GM21526 (cell line): ENCODE measurements around the gene PIP4K2C.
"Not testable (repeated sequence)": the region's sequence is repeated elsewhere in the genome, so short reads cannot be mapped to it uniquely, and the experiment has no call there.

Experiments used
- ATAC-seq: cut with Tn5 transposase; IDR thresholded peaks from one replicate; pipeline ENCODE4 v1.9.1; 2021; ENCODE audit warnings: moderate library complexity; ENCODE audit not compliant: unreplicated experiment, low FRiP score

PIP4K2C gene

DNA sequence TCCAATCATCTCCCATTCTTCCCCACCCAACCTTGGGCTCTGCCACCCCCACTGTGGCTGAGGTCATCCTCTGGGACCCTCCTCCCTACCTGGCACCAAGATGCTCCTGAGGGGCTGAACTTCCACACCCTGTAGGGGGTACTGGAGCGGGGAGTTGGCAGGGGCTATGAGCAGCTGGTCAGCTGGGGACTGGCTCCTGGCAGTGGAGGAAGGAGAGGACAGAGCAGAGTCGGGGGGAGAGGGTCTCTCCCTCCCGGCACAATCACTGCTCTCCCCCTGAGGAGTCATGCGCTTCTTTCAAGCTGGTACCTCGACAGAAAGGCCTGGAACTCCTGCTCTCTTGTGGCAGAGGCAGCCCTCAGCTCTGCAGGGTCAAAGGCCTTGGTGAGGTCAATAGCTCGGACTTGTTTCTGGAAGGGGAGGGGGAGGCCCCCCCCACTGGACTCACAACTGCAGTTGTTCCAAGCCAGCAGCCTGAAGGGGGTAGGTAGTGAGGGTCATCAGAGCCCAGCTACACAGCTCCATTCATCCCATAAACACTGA lies 40.0 kb downstream of the PIP4K2C start:
- ATAC-seq, result no peak

DNA sequence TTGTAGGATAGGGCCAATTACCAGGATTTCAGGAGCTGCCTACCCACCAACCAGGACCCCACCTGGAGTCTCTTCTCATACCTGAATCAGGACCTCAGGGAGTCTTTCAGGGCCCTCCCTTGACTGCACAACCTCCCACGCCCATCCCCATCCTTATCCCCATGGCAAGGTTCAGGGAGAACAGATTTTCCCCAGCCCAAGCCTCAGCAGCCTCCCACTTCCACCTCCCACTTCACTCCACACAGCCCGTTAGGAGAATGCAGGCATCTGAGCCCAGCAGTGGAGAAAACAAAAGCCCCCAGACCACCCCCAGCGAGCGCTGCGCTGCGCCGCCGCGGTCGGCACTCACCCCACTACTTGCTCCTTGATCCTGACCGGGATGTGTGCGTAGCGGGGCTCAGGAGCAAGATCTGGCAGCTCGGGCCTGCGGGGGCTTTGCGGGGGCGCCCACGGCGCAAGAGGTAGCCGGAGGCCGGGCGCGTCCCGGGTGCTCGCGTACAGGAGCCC lies 40.6 kb downstream of the PIP4K2C start:
- ATAC-seq, result no peak

DNA sequence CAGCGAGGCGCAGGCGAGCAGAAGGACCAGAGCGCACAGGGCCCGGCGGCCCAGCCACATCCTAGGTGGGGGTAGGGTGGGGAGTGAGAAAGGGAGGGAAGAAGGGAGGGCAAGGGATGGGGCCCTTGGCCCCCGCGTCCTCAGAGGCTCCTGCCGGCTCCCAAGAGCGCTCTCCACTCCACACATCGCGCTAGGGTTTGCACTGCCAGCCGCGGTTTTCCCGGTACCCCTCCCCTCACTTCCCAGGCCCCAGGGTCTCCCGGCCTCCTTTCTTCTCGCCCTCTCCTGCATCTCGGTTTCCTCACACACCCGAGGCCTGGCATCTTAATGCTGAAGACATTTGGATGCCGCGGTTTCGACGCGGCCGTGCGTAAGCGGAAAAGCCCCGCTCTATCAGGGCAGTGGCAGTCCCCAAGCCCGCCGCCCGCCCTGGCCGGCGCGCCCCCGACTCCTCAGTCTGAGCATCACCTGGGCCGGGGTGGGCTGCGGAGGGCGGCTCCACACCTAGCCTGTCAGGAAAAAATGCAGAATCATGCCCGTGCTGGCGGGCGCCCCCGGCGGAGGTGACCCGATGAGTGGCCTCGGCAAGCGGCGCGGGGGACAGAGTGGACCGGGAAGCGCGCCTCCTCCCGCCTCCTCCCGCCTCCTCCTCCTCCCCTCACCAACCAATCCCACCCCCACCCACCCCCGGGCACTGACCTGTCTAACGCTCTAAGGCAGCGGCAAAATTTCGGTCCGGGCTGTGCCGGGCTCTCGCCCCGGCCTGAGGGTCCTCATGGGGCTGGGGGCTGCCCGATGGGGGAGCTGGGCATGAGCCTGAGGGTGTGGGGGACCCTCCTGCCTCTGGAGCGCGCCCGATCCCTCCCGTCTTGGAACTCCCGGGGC lies 41.3 kb downstream of the PIP4K2C start:
- ATAC-seq, result no peak

DNA sequence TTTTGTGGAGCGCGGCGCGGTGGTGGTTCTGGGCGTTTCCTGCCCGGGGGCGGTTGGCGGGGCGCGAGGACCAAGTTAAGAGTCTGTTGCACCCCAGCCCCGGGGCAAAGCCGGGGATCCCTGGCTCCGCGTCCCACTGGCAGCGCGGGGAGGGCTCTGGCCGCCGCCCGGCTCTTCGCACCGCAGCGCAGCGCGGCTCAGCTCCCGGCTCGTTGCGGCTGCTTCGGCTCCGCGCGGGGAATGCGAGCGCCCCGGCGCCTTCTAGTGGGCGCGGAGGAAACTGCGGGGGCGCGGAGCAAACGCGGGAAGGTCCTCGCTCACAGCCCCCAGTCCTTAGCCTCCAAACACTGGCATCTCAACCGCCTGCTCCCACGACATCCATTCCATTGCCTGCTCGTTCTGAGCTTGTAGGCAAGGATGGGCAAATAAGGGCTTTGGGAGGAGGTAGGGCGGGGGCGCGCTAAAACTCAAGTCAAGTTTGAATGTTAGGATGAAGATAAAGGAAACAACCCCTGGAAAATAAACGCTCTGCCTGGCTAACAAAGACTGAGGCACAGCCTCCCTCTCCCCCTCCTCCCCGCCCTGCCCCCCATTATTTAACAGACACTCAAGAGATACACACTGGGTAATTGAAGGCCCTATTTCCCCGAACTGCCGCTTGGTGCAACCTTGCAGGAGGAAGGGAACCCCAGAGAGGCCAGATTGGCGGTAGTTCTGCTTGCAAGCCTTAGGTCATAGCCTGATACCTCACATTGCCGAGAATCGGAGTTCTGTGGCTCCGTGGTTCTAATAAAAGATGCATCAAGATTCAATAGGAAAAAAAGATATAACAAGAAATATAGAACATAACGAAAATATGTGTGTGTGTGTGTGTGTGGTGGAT lies 42.2 kb downstream of the PIP4K2C start, which contains the start of gene B4GALNT1:
Gene B4GALNT1, minus strand, starts transcription at position 244 of the 883 bp plus-strand sequence. CDS start 1,069 bp downstream, outside the sequence.
- ATAC-seq, result peak; percentile 82

DNA sequence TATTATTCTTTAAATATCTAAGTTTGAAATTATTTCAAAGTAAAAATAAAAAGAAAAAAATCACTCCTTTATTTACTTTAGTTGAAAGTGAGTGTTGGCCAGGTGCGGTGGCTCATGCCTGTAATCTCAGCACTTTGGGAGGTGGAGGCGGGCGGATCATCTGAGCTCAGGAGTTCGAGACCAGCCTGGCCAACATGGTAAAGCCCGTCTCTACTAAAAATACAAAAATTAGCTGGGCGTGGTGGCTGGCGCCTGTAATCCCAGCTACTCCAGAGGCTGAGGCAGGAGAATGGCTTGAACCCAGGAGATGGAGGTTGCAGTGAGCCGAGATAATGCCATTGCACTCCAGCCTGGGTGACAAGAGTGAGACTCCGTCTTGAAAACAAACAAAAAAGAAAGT lies 45.7 kb downstream of the PIP4K2C start:
- not testable (repeated sequence) for ATAC-seq

DNA sequence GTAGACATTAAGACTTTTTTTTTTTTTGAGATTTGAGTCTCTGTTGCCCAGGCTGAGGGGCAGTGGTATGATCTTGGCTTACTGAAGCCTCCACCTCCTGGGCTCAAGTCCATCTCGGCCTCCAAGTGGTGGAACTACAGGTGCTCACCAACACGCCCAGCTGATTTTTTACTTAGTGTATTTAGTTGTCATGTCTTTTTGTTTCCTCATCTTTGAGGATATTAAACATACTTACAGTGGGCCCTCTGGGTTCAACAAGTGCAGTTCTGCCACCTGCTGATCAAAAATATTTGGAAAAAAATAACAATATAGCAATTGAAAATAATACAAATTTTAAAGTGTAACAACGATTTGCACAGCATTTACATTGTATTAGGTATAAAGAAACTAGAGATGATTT lies 46.4 kb downstream of the PIP4K2C start:
- no peak for ATAC-seq

DNA sequence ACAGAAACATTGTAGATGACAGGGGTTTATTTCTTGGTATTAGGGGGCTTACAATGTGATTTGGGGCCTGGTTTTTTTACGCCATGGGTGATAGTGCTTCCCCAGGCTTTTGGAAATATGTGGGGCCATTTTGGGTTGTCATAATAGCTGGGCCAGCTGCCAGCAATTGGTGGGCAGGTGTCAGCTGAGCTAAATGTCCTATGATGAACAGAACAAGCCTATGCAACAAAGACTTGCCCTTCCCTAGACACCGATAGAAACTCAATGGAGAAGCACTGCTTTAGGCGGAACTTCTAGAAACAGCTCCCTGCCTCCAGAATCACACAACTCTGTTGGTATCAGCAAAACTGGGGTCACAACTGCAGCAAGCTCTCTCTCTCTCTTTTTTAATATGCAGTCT lies 47.1 kb downstream of the PIP4K2C start:
- no peak for ATAC-seq

DNA sequence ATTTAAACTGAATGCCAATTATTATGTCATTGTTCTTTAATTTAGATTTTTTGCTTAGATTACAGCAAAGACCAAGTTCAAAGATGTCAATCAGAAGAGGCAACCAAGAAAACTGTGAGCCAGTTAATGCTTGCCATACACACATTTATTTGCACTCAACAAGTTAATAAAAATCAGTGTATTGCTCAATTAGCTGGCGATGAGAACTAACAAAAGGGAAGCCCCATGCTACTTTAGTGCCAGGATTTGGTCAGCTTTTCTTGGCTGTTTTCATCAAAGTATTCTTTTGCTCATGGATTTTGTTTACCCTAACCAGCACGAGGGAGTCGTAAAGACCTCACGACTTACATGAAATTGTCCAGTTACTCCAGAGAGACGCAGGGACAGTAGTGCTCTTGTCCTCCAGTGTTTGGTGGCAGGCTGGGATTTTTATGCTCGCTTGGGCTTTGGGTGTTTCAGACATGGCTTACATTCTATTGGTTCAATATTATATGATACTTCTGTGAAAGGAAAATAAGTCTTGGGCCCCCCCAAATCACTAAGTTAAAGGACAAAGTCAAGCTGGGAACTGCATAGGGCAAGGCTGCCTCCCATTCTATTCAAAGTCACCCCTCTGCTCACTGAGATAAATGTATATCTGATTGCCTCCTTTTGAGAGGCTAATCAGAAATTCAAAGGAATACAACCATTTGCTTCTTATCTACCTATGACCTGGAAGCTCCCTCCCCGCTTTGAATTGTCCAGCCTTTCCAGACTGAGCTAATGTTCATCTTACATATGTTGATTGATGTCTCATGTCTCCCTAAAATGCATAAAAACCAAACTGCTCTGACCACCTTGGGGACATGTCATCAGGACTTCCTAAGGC lies 49.4 kb downstream of the PIP4K2C start:
- ATAC-seq, result no peak

DNA sequence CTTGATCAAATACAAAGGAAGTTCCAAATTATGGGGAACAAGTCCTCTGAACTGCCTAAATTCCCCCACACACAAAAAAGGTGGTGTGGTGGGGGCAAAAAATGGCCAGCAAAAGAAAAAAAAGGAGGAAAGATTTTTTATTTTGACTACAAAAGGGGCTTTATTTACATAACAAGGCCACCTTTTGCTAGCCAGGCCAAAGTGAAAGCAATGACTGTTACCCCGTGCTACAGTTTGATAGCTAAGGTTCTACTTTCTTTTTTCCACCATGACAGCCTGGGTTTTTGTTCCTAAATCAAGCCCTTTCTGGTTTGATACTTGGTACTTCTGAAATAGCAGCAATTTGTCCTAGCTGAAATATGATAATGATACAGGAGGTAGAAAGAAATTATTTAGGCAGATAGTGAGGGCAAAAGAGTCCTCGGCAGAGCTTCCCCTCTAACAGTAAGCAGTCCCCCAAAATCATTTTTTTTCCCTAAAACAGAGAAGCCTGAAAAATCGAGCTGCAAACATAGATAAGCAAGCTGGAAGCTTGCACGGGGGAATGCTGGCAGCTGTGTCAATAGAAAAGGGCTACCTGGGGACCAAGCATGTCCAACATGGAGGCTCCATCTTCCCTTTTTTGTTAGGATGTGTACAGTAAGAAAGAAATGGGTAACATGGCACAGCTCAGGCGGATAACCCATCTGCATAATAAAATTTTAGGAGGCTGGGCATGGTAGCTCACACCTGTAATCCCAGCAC lies 50.9 kb downstream of the PIP4K2C start:
- ATAC-seq, result no peak

DNA sequence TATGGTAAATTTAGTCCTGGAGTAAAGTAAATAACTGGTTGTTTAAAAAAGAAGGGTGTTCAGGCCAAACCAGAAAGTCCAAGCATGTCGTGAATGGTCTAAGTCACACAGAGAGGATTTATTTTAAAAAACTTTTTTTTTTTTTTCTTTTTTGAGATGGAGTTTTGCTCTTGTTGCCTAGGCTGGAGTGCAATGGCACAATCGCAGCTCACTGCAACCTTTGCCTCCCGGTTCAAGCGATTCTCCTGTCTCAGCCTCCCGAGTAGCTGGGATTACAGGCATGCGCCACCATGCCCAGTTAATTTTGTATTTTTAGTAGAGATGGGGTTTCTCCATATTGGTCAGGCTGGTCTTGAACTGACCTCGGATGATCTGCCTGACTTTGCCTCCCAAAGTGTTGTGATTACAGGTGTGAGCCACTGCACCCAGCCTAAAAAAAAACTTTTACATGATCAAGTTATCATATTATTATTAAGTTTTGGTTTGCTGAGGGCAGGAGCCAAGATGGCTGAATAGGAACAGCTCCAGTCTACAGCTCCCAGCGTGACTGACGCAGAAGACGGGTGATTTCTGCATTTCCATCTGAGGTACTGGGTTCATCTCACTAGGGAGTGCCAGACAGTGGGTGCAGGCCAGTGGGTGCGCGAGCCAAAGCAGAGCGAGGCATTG lies 55.1 kb downstream of the PIP4K2C start:
- ATAC-seq, result not testable (repeated sequence)

DNA sequence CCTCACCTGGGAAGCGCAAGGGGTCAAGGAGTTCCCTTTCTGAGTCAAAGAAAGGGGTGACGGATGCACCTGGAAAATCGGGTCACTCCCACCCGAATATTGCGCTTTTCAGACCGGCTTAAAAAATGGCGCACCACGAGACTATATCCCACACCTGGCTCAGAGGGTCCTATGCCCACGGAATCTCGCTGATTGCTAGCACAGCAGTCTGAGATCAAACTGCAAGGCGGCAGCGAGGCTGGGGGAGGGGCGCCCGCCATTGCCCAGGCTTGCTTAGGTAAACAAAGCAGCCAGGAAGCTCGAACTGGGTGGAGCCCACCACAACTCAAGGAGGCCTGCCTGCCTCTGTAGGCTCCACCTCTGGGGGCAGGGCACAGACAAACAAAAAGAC lies 55.7 kb downstream of the PIP4K2C start:
- ATAC-seq, result not testable (repeated sequence)
